Lung (tissue), 12 donors: ENCODE results near the gene ADAMTS16. TPM values are rescaled to one million over a fixed set of nuclear protein-coding genes. Genes with fewer than 3 reads are reported as not detected.

Source experiments
- ATAC-seq: fragments of 200-7000 bp; cut with Tn5 transposase; one replicate; pipeline ENCODE4 v1.9.1; 2020; ENCODE audit warnings: moderate number of reproducible peaks; ENCODE audit not compliant: insufficient read depth, low FRiP score
- DNase-seq, 3 donors: peaks; one replicate each; pipeline ENCODE4 v3.0.0-alpha.2; 2013 to 2017
- H3K27ac ChIP-seq, 2 donors: one replicate each; pipeline ENCODE4 v1.5.1; 2013; ENCODE audit warnings: mild to moderate bottlenecking in 2 of 2, moderate library complexity in 2 of 2, control low read depth in 1 of 2, inconsistent platforms in 1 of 2, low read depth in 1 of 2, low read length in 1 of 2
- H3K27me3 ChIP-seq, 3 donors: one replicate each; pipeline ENCODE4 v1.5.1; 2013; ENCODE audit warnings: low read length in 2 of 3; ENCODE audit not compliant: control insufficient read depth in 3 of 3, insufficient read depth in 3 of 3
- H3K36me3 ChIP-seq, 4 donors: one replicate each; pipeline ENCODE4 v1.5.1; 2013; ENCODE audit warnings: low read length in 4 of 4, mild to moderate bottlenecking in 1 of 4, moderate library complexity in 1 of 4; ENCODE audit not compliant: control insufficient read depth in 4 of 4, insufficient read depth in 4 of 4
- H3K4me1 ChIP-seq, 5 donors: one replicate each; pipeline ENCODE4 v1.5.1; 2013; ENCODE audit warnings: low read length in 5 of 5, mild to moderate bottlenecking in 2 of 5, moderate library complexity in 1 of 5; ENCODE audit not compliant: control insufficient read depth in 5 of 5, insufficient read depth in 5 of 5
- H3K4me3 ChIP-seq: one replicate; pipeline ENCODE4 v1.5.1; 2013; ENCODE audit warnings: mild to moderate bottlenecking, control low read depth, moderate library complexity
- H3K9ac ChIP-seq, 2 donors: one replicate each; pipeline ENCODE4 v1.5.1; 2013; ENCODE audit warnings: low read length in 2 of 2, control low read depth in 1 of 2; ENCODE audit not compliant: insufficient read depth in 1 of 2
- H3K9me3 ChIP-seq, 4 donors: one replicate each; pipeline ENCODE4 v1.5.1; 2013; ENCODE audit warnings: low read length in 3 of 4, mild to moderate bottlenecking in 1 of 4, moderate library complexity in 1 of 4; ENCODE audit not compliant: control insufficient read depth in 4 of 4, insufficient read depth in 3 of 4
- WGBS, 2 donors: extraction: QIAGEN DNeasy Blood & Tissue Kit; methylation state at CpG; one replicate each; pipeline ENCODE4 v1.1.7; 2013; 5-methylcytosine and 5-hydroxymethylcytosine counted together
- polyA plus RNA-seq, 2 donors: library from polyadenylated mRNA; stranded (reverse); fragments of 200-250 nt; gene quantifications; one replicate each; pipeline ENCODE4 v1.2.1, GENCODE V29; 2013
- total RNA-seq, 2 donors: library from RNA; depleted of rRNA in 1 of 2; stranded (reverse); fragments of >200 nt in 1 of 2; gene quantifications; one replicate each; pipeline ENCODE4 v1.2.1, GENCODE V29; 2014 to 2021
- TF ChIP-seq, protein P1 (sequence below): IDR thresholded peaks from 2 replicates; pipeline ENCODE4 v1.5.1; 2012; ENCODE audit warnings: mild to moderate bottlenecking; ENCODE audit errors: control extremely low read depth, extremely low read depth
- donor health status: control.
- donor health status: control.
- donor health status: Bipolar disorder and iron deficiency.
- donor health status: healthy.
- donor health status: DM: yes; HTN: yes; CAD: no.

ADAMTS16 gene
- total and polyA plus RNA-seq, 4 donors = 0.09 to 0.97 TPM; not detected in 2

DNA sequence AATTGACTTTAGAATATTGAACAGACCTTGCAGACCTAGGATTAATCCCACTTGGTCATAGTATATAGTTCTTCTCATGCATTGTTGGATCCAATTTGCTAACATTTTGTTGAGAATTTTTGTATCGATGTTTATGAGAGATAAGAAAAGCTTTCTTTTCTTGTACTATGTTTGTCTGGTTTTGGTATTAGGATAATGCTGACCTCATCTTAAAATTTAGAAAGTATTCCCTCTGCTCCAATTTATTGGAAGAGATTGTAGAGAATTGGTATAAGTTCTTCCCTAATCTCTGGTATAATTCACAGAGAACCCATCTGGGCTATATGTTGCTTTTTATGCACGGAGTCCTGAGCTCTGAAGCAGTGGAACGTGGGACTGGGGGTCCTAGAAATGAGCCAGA is 67.7 kb downstream of the ADAMTS16 start:
- no peak overlapping the region for H3K9ac ChIP-seq
- H3K4me3 ChIP-seq = no peak overlapping the region
- H3K4me1 ChIP-seq = peaks cover 0 to 3% (median 0%) of the 10 kb centered on the region in 5 donors
- TF ChIP-seq, protein P1, sequence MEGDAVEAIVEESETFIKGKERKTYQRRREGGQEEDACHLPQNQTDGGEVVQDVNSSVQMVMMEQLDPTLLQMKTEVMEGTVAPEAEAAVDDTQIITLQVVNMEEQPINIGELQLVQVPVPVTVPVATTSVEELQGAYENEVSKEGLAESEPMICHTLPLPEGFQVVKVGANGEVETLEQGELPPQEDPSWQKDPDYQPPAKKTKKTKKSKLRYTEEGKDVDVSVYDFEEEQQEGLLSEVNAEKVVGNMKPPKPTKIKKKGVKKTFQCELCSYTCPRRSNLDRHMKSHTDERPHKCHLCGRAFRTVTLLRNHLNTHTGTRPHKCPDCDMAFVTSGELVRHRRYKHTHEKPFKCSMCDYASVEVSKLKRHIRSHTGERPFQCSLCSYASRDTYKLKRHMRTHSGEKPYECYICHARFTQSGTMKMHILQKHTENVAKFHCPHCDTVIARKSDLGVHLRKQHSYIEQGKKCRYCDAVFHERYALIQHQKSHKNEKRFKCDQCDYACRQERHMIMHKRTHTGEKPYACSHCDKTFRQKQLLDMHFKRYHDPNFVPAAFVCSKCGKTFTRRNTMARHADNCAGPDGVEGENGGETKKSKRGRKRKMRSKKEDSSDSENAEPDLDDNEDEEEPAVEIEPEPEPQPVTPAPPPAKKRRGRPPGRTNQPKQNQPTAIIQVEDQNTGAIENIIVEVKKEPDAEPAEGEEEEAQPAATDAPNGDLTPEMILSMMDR = no peak
- H3K27me3 ChIP-seq = no peaks in the 10 kb centered on the region
- H3K27ac ChIP-seq = no peak overlapping the region
- ATAC-seq = no peak
- 83 to 87% methylated on average over 3 of the region's 3 CpGs for WGBS, 2 donors
- no peaks in the 10 kb centered on the region for H3K36me3 ChIP-seq
- no peak for DNase-seq
- no peaks in the 10 kb centered on the region for H3K9me3 ChIP-seq

- Histone ChIP-seq H3K4me1 (peaks cover 0 to 3% (median 0%) of the 10 kb centered on the region in 5 donors), H3K9ac (no peak overlapping the region), H3K27me3 (no peaks in the 10 kb centered on the region), H3K4me3 (no peak overlapping the region), H3K9me3 (no peaks in the 10 kb centered on the region), H3K36me3 (no peaks in the 10 kb centered on the region), H3K27ac (no peak overlapping the region)
- TF ChIP-seq, protein P1 = no peak
- WGBS, 2 donors = 55 to 70% methylated on average over 5 of the region's 5 CpGs
- ATAC-seq = no peak
- peak in 1 of 3 donors; percentile 29 for DNase-seq
These were observed 69.0 kb downstream of the ADAMTS16 start for GRCh38 chr5:5209089-5209488.

GRCh38 chr5:5209510-5210286 is 69.6 kb downstream of the ADAMTS16 start:
- no peak overlapping the region for H3K9ac ChIP-seq
- no peak overlapping the region for H3K4me3 ChIP-seq
- WGBS, 2 donors = 59 to 67% methylated on average over 5 of the region's 5 CpGs
- TF ChIP-seq, protein P1 = no peak
- no peak for DNase-seq
- no peaks in the 10 kb centered on the region for H3K27me3 ChIP-seq
- no peaks in the 10 kb centered on the region for H3K9me3 ChIP-seq
- H3K4me1 ChIP-seq = peaks cover 0 to 3% (median 0%) of the 10 kb centered on the region in 5 donors
- ATAC-seq = no peak
- no peak overlapping the region for H3K27ac ChIP-seq
- no peaks in the 10 kb centered on the region for H3K36me3 ChIP-seq
